GM12892 (cell line): ENCODE data around the gene CDK5RAP2.

Source experiments
- POLR2A ChIP-seq: IDR thresholded peaks from 2 replicates; pipeline ENCODE4 v1.6.1; 2011; ENCODE audit warnings: low read depth, low read length, control low read depth
- POLR2AphosphoS5 ChIP-seq: IDR thresholded peaks from 2 replicates; pipeline ENCODE4 v1.6.1; 2011; ENCODE audit warnings: low read depth, low read length, control low read depth
- TAF1 ChIP-seq: IDR thresholded peaks from 2 replicates; pipeline ENCODE4 v1.6.1; 2011; ENCODE audit warnings: low read depth, mild to moderate bottlenecking, control low read depth, low read length, borderline replicate concordance

DNA sequence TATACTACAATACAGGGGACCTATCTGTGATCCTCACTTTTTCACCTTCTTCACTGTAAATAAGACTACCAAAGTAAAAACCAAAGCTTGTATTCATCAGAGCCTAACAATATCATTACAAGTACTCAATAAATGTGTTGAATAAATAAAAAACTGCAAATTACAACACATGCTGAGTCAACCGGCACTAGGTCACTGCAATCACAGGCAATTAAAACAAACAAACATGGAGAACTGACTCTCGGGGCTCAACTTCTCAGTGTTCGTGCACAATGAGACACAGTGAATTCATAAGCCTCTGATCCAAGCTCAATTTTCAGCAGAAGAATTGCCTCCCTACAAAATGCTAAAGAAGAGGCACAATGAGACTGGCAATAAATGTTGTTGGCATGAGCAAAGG, 69.2 kb downstream of the CDK5RAP2 start:
- TF ChIP-seq POLR2A (no peak), POLR2AphosphoS5 (no peak), TAF1 (no peak)
